H1 (cell line): Measurements from ENCODE around the gene ERO1A. TPM values are rescaled to one million over a fixed set of nuclear protein-coding genes. Genes with fewer than 3 reads are reported as not detected.

ENCODE experiments used
- HDAC2 ChIP-seq, 2 experiments: fragments of 300-600 bp in 1 of 2; sonication (generic) in 1 of 2; IDR thresholded peaks; 2 replicates each; pipeline ENCODE4 v1.6.1; 2011 to 2012; ENCODE audit warnings: low read depth in 2 of 2, low read length in 2 of 2, mild to moderate bottlenecking in 2 of 2, moderate library complexity in 2 of 2, borderline replicate concordance in 1 of 2, inconsistent platforms in 1 of 2
- POU5F1 ChIP-seq: IDR thresholded peaks from 2 replicates; pipeline ENCODE4 v1.6.1; 2011; ENCODE audit warnings: low read depth, mild to moderate bottlenecking, low read length, moderate library complexity
- RXRA ChIP-seq: IDR thresholded peaks from 2 replicates; pipeline ENCODE4 v1.6.1; 2011; ENCODE audit warnings: low read depth, mild to moderate bottlenecking, low read length, moderate library complexity; ENCODE audit not compliant: insufficient read depth
- SP2 ChIP-seq: IDR thresholded peaks from 2 replicates; pipeline ENCODE4 v1.6.1; 2012; ENCODE audit warnings: mild to moderate bottlenecking, low read length, inconsistent platforms
- polyA plus RNA-seq, 7 experiments: library from polyadenylated mRNA; depleted of rRNA in 3 of 7; stranded (reverse) in 5 of 7; unstranded in 2 of 7; fragments of >200 nt in 5 of 7; fragments of 200-250 nt in 2 of 7; gene quantifications; 1 replicate in 5 of 7; 2 replicates in 1 of 7; 4 replicates in 1 of 7; pipeline versions ENCODE4 v1.2.1 to v1.2.3, GENCODE V29; 2011 to 2013; ENCODE audit warnings: missing spikeins in 2 of 7, mixed read lengths in 2 of 7
- total RNA-seq: library from RNA; stranded (reverse); fragmentation: NEBNext Ultra II Directional; extraction: Animal tissue kit (Norgen Biotek cat#: 25700); gene quantifications from 2 replicates; pipeline ENCODE4 v1.2.1, GENCODE V29; 2021
- TF ChIP-seq, protein P1 (sequence below): fragments of 300-600 bp; sonication (generic); IDR thresholded peaks from 2 replicates; pipeline ENCODE4 v1.7.1; 2012; ENCODE audit warnings: low read length, moderate library complexity, mild to moderate bottlenecking, inconsistent platforms; ENCODE audit not compliant: insufficient replicate concordance

Gene ERO1A
- total and polyA plus RNA-seq, 2 of the 8 experiments (the other 6 are each of a cell fraction or from before 2014, with no cell fraction given): 15.7 to 42.0 TPM

GRCh38 chr14:52703664-52704063 lies 8.3 kb upstream of the ERO1A start (continued):
- TF ChIP-seq RXRA (no peak), POU5F1 (no peak), SP2 (no peak), HDAC2 (IDR thresholded peaks at IDR 0.05; ENCODE audit: borderline replicate concordance in 1 of 2, low read depth in 2 of 2, low read length in 2 of 2) (no peak)
- TF ChIP-seq, protein P1, sequence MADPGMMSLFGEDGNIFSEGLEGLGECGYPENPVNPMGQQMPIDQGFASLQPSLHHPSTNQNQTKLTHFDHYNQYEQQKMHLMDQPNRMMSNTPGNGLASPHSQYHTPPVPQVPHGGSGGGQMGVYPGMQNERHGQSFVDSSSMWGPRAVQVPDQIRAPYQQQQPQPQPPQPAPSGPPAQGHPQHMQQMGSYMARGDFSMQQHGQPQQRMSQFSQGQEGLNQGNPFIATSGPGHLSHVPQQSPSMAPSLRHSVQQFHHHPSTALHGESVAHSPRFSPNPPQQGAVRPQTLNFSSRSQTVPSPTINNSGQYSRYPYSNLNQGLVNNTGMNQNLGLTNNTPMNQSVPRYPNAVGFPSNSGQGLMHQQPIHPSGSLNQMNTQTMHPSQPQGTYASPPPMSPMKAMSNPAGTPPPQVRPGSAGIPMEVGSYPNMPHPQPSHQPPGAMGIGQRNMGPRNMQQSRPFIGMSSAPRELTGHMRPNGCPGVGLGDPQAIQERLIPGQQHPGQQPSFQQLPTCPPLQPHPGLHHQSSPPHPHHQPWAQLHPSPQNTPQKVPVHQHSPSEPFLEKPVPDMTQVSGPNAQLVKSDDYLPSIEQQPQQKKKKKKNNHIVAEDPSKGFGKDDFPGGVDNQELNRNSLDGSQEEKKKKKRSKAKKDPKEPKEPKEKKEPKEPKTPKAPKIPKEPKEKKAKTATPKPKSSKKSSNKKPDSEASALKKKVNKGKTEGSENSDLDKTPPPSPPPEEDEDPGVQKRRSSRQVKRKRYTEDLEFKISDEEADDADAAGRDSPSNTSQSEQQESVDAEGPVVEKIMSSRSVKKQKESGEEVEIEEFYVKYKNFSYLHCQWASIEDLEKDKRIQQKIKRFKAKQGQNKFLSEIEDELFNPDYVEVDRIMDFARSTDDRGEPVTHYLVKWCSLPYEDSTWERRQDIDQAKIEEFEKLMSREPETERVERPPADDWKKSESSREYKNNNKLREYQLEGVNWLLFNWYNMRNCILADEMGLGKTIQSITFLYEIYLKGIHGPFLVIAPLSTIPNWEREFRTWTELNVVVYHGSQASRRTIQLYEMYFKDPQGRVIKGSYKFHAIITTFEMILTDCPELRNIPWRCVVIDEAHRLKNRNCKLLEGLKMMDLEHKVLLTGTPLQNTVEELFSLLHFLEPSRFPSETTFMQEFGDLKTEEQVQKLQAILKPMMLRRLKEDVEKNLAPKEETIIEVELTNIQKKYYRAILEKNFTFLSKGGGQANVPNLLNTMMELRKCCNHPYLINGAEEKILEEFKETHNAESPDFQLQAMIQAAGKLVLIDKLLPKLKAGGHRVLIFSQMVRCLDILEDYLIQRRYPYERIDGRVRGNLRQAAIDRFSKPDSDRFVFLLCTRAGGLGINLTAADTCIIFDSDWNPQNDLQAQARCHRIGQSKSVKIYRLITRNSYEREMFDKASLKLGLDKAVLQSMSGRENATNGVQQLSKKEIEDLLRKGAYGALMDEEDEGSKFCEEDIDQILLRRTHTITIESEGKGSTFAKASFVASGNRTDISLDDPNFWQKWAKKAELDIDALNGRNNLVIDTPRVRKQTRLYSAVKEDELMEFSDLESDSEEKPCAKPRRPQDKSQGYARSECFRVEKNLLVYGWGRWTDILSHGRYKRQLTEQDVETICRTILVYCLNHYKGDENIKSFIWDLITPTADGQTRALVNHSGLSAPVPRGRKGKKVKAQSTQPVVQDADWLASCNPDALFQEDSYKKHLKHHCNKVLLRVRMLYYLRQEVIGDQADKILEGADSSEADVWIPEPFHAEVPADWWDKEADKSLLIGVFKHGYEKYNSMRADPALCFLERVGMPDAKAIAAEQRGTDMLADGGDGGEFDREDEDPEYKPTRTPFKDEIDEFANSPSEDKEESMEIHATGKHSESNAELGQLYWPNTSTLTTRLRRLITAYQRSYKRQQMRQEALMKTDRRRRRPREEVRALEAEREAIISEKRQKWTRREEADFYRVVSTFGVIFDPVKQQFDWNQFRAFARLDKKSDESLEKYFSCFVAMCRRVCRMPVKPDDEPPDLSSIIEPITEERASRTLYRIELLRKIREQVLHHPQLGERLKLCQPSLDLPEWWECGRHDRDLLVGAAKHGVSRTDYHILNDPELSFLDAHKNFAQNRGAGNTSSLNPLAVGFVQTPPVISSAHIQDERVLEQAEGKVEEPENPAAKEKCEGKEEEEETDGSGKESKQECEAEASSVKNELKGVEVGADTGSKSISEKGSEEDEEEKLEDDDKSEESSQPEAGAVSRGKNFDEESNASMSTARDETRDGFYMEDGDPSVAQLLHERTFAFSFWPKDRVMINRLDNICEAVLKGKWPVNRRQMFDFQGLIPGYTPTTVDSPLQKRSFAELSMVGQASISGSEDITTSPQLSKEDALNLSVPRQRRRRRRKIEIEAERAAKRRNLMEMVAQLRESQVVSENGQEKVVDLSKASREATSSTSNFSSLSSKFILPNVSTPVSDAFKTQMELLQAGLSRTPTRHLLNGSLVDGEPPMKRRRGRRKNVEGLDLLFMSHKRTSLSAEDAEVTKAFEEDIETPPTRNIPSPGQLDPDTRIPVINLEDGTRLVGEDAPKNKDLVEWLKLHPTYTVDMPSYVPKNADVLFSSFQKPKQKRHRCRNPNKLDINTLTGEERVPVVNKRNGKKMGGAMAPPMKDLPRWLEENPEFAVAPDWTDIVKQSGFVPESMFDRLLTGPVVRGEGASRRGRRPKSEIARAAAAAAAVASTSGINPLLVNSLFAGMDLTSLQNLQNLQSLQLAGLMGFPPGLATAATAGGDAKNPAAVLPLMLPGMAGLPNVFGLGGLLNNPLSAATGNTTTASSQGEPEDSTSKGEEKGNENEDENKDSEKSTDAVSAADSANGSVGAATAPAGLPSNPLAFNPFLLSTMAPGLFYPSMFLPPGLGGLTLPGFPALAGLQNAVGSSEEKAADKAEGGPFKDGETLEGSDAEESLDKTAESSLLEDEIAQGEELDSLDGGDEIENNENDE: no peak
